Placental pericyte (primary cell): ENCODE measurements around the gene ZDHHC15. TPM values are rescaled to one million over a fixed set of nuclear protein-coding genes. Genes with fewer than 3 reads are reported as not detected.

Experiments
- total RNA-seq: library from RNA; depleted of rRNA; stranded (reverse); fragments of >200 nt; gene quantifications from 2 replicates; pipeline ENCODE4 v1.2.3, GENCODE V29; 2012

Gene ZDHHC15, protein sequence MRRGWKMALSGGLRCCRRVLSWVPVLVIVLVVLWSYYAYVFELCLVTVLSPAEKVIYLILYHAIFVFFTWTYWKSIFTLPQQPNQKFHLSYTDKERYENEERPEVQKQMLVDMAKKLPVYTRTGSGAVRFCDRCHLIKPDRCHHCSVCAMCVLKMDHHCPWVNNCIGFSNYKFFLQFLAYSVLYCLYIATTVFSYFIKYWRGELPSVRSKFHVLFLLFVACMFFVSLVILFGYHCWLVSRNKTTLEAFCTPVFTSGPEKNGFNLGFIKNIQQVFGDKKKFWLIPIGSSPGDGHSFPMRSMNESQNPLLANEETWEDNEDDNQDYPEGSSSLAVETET
- under 0.01 TPM in 1 of 2 replicates, not detected in the other for total RNA-seq

DNA sequence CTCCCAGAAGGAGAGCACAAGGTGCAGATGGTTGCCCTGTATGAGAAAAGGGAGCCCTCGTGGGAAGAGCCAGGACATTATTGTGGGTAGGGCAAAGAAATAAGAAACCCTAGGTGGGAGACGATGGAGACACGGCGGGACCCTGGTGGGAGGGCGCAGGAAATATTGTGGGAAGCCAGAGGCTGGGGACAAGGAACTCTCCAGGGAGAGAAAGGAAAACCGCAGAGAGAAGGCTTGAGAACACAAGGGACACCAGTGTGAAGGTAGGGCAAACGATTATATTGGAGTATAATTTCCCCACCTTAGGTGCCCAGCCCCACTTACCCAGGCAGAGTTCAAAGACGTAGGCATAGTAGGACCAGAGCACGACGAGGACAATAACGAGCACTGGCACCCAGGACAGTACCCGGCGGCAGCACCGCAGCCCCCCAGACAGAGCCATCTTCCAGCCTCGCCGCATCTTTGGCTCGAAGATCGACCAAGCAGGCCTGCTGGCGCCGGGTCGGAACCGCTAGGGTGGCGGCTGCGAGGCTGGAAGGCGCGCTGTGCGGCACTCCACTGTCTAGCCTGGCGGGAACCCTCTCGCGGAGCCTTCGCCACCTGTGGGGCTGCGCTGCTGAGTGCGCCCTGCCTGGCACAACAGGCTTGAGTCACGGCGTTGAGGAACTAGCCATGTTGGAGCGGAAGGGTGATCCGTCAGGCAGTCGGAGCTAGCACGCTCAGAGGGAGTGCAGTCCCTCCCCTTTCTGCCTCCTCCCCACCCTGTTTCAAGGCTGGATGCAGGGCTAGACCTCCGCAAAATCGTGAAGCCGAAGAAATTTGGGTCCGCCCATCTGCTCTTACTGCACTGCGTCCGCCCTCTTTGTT is at the start of gene ZDHHC15:
TSS of gene ZDHHC15 (minus strand) at position 473 of the 867 bp plus-strand sequence. CDS start at position 460, 13 bp downstream.

Other genes starting within 250 kb of the ZDHHC15 start
- gene UPRT, start 249.0 kb downstream of the ZDHHC15 start, total RNA-seq, result 6.8 and 12.2 TPM in 2 replicates